HG03565 (cell line): Measurements from ENCODE around the gene ADAMTS19.

ENCODE experiments used
- ATAC-seq: cut with Tn5 transposase; IDR thresholded peaks from one replicate; pipeline ENCODE4 v1.9.1; 2021; ENCODE audit warnings: mild to moderate bottlenecking, moderate library complexity; ENCODE audit not compliant: unreplicated experiment

The ADAMTS19 gene

DNA sequence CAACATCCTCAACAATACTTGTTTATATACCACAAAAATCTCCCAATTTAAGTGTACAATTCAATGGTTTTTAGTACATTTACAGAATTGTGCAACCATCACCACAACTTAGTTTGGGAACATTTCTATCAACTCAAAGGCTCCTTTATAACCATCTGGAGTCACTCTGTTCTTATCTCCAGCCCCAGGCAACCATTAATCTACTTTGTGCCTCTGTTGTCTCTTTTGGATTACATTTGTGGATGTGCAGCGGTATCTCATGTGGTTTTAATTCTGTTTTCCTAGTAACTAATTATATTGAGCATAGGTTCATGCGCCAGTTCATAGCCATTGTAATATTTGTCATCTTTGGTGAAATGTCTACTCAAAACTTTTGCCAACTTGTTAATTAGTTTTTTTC, 14.4 kb downstream of the ADAMTS19 start:
- ATAC-seq: no peak

GRCh38 chr5:129476751-129477150, 16.7 kb downstream of the ADAMTS19 start:
- ATAC-seq: no peak

- no peak for ATAC-seq
These were observed 17.4 kb downstream of the ADAMTS19 start for GRCh38 chr5:129477532-129477931.

DNA sequence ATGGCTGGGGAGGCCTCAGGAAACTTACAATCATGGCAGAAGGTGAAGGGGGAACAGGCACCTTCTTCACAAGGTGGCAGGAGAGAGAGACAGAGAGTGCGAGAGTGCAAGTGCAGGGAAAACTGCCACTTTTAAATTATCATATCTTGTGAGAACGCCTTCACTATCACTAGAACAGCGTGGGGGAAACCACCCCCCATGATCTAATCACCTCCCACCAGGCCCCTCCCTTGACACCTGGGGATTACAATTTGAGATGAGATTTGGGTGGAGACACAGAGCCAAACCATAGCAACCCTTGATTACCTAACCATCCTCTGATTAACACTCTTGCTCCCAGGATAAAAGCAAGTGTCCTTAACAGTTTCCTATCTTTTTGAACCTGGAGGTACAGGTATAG, 21.1 kb downstream of the ADAMTS19 start:
- no peak for ATAC-seq

DNA sequence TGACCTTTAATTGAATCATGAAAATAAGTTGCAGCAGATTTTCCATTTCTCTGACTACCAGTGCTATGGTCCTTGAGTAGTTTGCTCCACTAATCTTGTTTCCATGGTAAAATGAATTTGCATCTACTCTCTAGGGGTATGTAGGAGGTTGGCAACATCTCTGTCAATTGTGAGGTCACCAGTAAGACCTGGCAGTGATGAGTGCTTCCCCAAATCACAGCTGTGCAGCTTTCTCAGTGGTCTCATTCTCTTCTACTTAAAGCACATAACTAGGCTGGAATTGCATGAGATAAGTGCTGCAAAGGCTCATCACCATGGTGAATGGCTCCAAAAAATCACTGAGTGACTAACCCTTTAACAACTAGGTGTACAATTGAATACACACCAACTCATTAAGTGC, 36.3 kb downstream of the ADAMTS19 start:
- ATAC-seq: peak; percentile 53

DNA sequence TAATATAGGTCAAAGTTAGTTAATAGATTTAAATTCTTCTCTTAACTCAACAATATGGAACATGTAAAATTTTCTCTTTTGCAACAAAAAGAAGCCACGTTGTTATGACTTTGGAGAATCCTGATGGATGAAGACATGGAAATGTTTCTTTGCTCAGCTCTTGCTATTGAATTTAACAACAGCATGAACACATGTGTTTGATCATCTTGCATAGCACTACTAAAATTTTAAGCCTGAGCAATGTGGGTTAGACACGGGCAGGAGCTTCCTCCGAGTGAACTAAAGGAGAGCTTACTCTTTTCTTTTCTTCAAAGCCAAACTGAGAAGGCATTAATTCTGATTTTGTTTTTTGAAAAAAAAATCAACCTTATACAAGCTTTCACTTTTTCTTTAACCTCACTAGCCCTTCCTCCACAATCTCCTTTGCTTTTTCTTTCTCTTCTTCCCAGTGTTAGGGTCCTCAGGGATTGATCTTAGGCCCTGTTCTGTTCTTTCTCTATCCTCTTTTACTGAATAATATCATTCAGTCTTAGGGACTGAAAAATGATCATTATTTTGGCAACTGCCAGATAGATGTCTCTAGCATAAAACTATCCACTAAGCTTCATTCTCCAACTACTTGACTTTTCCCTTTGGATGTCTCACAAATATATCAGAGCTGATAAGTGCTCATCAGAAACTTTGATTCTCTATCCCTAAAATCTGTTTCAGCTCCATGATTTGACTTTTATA, 36.9 kb downstream of the ADAMTS19 start:
- no peak for ATAC-seq

DNA sequence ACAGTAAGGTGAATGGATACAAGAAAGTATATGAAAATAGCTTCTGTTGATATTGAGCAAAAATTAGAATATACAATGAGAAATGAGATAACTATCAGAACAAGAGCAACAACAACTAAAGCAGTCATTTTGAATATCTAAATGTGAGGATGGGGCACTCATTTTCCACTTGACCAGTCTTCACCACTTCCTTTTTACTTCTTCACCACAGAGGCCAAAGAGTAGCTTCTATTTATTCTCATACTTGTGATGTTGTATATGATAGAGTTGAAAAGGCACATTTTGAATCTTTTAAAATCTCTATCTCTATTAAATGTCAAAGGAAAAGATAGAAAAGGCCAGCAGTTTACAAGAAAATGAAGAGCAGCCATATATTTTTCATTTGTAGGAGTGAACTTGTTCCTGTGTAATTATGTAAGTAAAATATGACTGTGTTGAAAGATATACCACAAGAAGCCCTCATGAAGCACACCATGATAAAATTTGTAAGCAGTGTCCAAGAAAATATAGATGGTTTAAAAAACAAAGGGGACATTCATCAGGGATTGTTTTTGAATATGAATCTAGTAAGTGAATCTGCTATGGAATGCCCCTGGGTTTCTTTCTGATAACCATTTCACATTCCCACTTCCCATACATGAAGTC, 39.2 kb downstream of the ADAMTS19 start:
- ATAC-seq: peak; percentile 62

DNA sequence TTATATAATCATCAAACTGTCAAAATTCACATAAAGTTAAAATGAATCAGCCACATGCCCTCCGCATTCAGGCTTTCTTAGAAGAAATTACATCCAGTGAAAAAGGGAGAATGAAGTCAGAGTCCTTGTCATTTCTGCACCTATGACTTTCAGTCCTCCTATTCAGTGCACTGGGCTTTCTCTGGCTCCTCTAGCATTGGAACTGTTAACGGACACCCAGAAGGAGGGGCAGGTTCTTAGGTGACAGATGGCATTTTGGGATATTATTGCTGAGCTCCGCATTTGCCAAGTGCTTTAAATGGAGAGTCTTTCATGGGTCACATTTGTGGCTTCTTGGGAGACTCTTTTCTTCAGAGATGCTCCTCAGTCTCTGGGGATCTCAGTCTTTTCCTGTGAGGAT, 40.0 kb downstream of the ADAMTS19 start:
- ATAC-seq: no peak

DNA sequence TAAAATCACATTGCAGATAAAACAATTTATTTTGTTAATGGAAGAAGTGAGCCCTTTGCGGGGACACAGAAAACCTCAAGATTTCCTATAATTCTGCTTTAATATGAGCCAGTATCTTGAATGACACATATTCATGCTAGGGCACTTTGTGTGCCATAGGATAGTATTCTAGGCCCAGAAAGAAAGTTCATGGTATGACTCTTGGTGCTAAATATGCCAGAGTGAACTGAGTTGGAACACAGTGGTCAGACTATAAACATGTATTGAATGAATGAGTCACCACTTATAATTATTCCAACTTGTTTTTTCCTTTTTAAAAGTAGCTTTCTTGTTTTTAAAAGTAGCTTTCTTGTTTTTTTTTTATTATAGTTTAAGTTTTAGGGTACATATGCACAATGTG, 46.0 kb downstream of the ADAMTS19 start:
- no peak for ATAC-seq

- ATAC-seq: no peak
These were observed 46.9 kb downstream of the ADAMTS19 start for GRCh38 chr5:129506950-129507349.

GRCh38 chr5:129507527-129507926, 47.4 kb downstream of the ADAMTS19 start:
- ATAC-seq: no peak

DNA sequence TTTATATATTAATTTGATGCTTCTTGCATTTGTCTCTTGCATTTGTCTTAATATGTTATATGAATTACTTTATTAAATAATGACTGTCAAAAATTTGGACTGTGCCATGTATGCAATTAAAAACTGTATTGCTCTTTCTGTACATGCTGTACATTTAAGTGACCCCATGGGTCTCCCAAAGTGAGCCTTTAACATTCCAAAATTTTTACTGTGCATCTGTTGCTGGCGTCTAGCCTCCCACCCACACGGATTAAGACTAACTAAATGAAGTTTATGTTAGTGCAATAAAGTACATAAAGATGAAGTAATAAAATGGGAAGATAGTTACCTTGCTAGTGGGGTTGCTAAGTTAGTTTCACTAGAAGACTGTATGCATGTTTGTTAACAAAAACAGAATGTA, 48.5 kb downstream of the ADAMTS19 start:
- ATAC-seq: no peak

DNA sequence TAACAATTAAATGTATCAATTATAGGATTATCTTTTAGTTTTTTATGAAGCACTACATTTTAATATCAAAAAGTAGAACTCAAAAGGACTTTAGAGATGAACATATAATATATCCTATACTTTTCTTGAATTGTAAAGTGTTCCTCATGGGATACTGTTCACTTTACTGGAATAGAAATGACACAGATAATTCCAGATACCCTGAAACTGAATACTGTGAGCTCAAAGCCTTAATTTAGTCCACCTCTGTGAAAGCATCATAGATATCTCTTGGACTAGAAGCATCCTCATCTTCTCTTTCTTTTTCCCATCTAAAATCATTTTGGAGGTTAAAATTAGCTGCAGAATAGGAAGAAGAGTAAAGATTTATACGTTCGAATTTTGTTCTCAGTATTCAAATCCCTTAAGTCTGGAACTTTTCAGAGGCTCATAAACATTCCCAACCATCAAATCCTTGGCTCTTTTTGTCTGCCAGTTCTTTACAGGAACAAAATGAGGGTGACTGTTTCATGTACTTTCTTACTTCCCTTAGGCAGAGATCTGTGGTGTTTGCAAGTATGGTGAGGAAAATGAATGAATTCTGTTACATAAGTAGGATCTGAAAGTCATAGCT, 49.4 kb downstream of the ADAMTS19 start:
- no peak for ATAC-seq

DNA sequence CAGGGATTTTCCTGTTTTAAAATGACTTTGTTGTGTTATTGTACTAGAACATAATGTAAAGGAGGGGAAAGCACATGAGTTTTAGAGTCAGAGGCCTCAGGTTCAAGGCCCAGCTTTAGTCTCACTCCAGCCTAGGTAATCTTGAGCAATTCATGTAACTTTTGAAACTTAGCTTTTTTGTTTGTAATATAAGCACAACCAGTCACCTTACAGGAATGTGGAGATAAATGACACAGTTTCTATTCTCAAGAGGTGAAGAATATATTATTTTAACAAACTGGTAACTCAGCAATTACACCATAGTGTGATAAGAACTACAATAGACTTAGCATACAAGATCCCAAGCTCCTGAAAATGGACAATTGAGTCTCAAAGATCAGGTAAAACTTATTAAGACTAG, 51.2 kb downstream of the ADAMTS19 start:
- no peak for ATAC-seq

DNA sequence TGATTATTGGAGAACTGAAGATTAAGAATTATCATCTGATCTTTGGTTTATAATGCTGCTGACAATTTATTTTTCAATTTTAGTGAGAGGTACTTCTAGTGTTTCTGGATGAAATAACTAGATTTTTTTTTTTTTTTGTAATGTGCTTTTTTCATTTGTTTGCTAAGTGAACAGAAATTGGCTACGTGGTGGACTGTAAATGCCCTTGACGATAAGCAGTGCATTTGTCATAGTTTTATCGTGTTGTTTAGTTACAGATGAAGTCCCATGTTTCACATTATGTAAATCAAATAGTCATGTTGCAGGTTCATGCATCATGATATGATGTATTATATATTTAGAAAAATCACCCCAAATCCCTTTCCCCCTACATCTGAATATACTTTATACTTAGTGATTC, 81.0 kb downstream of the ADAMTS19 start:
- ATAC-seq: no peak

DNA sequence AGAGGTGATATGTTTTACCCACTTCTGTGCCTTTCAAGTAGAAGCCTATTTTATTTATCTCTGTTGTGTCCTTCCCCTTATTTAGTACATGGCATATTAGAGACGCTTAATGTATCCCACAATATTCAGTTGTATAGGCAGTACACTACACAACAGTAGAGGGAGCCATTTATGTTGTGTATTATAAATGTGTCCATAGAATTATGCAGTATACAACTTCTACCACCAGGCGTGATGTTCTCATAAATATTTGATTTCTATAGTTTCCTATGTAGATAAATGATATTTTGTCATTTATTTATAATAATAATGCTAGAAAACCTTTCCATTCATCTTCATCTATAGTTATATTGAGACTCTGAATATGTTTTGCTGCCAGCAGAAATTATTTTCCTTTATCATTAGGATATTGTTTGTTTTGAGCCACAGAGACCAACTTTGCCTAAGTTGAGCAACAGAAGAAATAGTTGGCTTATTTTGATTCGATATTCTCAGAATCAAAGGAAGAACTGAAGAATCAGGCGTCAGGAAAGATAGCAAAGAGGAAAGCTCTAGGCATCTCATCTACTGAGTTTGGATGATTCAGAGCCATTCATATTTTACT, 81.7 kb downstream of the ADAMTS19 start:
- ATAC-seq: peak; percentile 71

- no peak for ATAC-seq
These were observed 87.0 kb downstream of the ADAMTS19 start for GRCh38 chr5:129547137-129547536.

GRCh38 chr5:129554134-129554904, 94.2 kb downstream of the ADAMTS19 start:
- ATAC-seq: no peak

- ATAC-seq: no peak
These were observed 103.5 kb downstream of the ADAMTS19 start for GRCh38 chr5:129563585-129563984.

- no peak for ATAC-seq
These were observed 109.2 kb downstream of the ADAMTS19 start for GRCh38 chr5:129569295-129569694.

DNA sequence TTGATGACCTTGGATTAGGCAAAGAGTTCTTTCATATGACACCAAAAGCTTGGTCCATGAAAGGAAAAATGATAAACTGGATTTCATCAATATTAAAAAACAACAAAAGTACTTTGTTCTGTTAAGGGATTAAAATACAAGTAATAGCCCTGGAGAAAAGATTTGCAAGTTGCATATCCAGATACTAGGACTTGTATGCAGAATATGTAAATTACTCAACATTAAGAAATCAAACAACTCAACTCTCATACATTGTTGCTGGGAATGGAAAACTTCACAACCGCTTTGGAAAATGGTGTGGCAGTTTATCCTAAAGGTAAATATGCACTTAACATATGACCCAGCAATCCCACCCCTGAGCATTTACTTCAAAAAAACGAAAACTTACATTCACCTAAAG, 112.0 kb downstream of the ADAMTS19 start:
- no peak for ATAC-seq
